RCC 7860 (cell line): Measurements from ENCODE around the gene THRB.

ENCODE experiments used
- DNase-seq: peaks from one replicate; pipeline ENCODE4 v3.0.0-alpha.2; 2015; ENCODE audit warnings: low spot score
- FAIRE-seq: peaks from 2 replicates; lab custom pipeline; 2012; peaks lifted over from hg19 to GRCh38; lab: Jason Lieb, UNC

Gene THRB

DNA sequence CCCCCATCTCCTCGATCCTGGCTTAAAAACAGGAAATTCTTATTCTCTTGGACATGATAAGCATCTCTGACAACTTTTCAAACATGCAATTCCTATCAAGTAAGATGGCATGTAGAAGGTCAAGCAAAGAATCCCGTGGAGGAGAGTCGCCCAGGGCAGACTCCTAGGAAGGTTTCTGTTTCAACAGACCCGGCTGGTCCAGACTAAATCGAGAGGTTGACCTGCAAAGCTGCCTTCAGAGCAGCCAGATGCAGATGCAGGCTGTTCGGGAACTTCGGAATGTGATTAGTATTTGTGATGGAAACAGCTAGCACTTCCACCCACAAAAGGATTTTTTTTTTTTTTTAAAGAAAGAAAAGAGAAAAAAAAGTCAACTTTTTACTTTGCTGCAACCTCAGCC lies 332.8 kb downstream of the THRB start:
- FAIRE-seq (no peak), DNase-seq (no peak)

GRCh38 chr3:24160424-24161095 lies 334.1 kb downstream of the THRB start:
- FAIRE-seq = no peak

DNA sequence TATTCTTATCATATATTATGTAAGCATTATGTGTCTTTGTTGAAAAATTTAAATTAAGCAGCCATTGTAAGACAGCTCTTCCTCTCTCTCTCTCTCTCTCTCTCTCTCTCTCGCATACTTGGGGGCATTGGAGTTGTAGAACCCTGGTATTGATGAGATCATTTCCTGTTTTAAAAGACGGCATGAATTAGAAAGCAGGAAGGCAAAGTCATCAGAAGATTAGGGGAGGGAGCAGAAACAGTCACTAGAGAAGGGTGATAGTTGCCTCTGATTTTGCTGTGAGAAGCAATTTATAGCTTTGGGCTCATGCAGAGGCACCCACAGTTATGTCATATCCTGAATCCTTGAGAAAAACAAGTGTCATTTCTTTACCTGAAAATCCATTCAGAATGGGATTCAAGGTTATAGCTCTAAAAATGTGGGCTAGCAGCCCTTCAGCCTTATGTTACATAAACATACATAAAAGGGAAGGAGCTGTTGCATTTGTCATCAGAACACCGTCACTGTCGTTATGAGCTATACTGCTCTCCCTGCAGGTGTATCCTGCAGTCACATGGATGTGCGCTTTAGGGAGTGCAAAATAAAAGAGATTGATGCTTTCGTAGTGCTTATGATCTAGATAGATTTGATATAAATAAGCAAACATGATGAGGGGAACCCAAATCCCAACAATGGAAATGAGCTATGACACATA lies 335.7 kb downstream of the THRB start:
- DNase-seq = no peak
- FAIRE-seq = no peak

More at GRCh38 chr3:24160424-24161095, 334.1 kb downstream of the THRB start:
- no peak for DNase-seq

DNA sequence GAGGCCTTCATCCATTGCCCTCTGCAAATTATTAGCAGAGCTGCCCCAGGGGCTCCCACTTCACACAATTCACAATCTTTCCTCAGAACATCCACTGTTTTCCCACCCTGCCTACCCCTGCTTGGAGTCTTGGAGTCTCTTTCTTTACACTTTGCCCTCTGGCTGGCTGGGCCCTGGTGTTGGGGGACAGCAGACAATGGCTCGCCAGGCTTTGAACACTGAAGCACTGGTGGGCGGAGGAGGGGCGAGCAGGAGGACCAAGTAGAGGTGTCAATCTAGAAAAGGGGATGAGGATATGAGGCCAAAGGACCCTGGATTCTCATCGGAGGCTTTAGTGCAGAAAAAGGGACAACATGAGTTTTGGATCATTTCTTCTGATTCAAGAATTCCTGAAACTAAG lies 337.5 kb downstream of the THRB start:
- FAIRE-seq (no peak), DNase-seq (no peak)

DNA sequence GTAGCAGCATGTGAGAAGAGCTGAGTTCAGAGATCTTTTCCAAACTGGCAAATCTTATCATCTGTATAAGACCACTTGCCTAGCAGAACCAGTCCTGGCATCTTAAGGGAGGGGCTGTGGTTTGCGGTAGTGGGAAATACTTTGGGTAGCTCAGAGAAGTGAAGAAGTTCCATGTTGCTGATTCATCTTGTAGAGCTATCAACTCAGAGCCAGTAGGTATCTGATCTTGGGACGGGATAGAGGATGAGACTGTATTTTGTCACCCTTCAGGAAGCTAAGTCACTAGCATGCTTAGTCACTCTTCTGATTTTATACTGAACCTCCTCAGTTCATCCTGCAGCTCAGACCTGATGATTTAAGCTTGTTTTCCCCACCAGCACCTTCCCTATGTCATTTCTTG lies 338.2 kb downstream of the THRB start:
- peak; percentile 97 for FAIRE-seq
- peak; percentile 96 for DNase-seq

GRCh38 chr3:24155276-24155675 lies 339.4 kb downstream of the THRB start:
- peak; percentile 26 for DNase-seq
- peak; percentile 68 for FAIRE-seq

DNA sequence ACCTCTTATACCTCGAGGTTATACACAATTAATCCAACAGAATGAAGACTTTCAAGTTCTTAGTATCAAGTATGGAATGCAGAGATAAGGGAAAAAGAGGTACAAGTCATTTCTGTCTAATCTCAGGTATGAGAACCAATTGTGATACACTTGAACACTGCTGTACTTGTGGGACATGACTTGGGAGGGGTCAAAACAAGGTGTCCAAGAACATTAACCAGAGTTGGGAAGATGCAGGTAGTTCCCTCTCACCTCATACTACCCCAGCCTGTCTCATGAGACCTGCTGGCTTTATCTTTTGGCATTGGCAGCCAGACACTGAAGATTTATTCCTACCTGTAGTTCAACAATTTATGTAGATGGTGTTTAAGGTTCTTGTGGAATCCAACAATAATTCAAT lies 339.9 kb downstream of the THRB start:
- FAIRE-seq (no peak), DNase-seq (no peak)

- no peak for FAIRE-seq
- DNase-seq = no peak
These were observed 340.5 kb downstream of the THRB start for GRCh38 chr3:24154013-24154695.

- DNase-seq (no peak), FAIRE-seq (no peak)
These were observed 343.1 kb downstream of the THRB start for GRCh38 chr3:24151594-24151993.

DNA sequence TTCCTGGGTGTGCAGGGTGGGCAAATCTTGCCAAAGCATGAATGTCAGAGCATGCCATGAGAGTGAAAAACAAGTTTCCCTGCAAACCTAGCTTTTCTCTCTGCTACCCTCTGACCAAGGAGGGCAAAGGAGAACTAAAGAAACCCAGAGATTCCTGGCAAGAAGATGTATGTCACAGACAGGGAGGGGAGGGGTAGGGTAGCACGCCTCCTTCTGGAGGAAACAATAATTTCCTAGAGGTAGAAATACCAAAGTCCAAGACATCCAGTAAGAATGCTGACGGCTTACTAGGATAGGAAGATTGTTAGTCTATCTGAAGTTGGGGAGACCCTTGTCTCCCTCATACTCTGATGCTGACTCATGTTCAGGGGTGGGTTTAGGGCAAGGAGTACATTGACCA lies 345.6 kb downstream of the THRB start:
- FAIRE-seq = no peak

DNA sequence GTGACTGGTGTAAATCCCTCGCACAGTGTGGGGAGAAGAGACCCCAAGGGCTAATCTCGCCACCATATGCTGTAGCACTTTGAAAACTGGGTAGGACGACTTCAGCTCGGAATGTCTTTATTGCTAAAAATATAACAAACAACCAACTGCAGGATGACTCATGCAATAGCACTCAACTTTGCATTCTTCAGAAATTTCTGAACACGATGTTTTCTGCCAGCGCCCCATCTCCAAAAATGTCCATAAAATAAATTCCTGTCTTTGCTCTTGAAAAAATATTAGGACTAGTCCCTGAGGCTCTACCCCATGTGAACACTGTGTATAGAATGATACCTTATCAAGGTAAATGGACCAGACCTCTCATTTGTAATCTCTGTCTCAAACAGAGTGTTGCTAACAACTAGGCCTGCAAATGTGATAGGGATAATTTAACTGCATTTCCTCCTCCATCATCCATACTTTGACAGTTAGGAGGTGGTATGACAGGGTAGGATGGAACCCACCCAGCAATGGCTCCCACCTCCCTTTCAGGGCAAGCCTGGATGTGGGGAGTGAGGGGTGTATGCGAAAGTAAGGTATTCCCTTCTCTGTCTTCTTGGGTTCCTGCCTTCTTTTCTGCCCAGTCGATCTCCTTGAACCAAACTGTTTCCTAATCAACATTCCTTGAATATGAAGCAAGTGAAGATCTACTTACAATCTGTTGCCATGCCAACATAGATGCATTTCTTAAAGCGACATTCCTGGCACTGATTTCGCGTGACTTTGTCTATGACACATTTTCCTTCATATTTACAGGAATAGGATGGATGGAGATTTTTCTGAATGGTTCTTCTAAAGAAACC lies 348.4 kb downstream of the THRB start:
- FAIRE-seq = peak; percentile 68
- peak; percentile 46 for DNase-seq

More for the DNA sequence above, 345.6 kb downstream of the THRB start:
- no peak for DNase-seq

- DNase-seq (peak; percentile 4), FAIRE-seq (no peak)
These were observed 349.2 kb downstream of the THRB start for GRCh38 chr3:24145481-24145880.

GRCh38 chr3:24142127-24142526 lies 352.5 kb downstream of the THRB start:
- FAIRE-seq (no peak), DNase-seq (no peak)

GRCh38 chr3:24141548-24141947 lies 353.1 kb downstream of the THRB start:
- no peak for FAIRE-seq
- no peak for DNase-seq

DNA sequence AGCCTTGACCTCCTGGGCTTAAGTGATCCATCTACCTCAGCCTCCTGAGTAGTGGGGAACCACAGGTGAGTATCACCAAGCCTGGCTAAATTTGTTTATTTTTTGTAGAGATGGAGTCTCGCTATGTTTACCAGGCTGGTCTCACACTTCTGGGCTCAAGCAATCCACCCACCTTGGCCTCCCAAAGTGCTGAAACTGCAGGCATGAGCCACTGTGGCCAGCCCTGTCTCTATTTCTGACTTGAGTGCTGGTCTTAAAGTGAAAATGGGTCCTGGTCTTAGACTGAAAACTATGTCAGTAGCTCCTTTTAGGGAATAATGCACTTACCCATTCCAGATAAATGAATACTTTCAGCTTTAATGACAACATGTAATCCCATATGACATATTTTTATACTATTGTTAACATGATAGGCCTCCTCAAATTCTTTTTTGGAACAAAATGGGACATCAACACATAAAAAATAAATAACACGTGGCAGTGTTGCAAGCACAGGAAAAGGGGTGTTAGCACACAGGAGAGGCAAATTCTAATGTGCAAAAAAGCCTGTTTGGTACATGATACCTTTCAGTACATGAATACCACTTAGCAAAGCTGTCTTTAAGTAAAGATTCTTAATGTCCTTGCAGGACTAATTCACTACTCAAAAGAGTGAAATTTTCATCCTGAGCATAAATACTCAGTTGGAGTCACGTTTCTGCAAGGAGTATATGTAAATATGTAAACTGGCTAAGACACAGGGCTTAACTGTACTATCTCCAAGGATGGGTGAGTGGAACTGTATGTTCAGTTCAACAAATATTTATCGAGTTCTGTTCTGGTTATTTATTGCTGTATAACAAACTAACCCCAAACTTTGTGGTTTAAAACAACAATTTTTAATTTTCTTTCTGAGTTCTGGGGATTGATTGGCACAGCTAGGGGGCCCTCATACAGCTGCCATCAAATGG lies 354.9 kb downstream of the THRB start:
- FAIRE-seq (no peak), DNase-seq (no peak)

DNA sequence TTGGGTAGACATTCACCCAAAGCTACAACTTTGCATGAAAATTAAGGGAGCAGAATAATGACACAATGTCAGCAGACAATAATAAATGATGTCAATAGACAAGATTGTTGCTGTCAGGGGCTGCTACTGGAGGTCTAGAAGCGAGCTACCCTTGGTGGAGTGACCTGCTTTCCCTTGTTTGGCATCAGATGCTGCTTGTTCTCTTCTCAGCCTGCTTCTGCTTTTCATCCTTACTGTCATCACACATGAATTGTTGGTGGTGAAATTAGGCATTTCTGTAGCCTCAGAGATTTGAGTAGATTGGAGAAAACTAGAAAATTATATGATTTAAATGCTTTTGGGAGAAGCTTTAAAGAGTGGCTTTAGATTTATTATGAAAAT lies 355.8 kb downstream of the THRB start:
- no peak for FAIRE-seq
- DNase-seq = no peak

DNA sequence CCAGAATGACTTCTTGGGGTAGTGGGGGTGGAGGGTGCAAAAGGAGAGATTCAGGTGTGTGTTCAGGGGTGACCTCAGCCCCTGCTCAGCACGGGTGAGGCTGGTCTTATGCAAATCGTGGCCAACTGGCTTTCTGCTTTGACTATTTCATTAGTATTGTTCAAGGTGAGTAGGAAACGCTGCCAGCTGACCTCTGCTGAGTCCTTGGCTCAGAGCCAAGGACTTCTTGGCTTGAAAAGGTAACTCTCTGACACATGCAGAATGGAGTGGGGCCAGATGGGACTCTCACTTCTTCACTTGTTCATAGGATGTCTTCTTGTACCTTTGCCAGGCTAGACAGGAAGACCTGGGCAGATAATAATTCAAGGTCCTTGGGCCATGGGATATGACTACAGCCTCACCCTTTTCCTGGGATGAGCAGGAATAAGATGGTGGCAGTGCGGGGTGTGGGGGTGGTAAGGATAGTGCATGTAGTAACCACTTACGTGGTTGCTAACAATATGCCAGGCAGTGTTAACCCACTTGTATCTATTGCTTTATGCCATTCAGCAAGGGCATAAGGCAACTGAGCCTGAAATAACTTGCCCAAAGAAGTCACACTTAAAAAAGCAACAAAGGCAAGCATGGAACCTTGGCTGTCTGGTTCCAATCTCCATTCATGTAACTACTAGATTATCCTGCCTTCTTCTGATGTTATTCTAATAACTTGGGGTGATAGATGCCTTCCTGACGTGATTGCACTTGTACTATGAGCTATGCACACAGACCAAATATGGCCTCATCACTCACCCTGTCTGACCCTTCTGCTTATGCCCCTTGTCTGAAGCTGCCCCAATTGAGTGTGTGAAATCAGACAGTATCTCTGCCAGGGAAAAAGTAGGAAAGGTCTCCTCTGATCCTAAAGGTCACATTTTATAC lies 356.4 kb downstream of the THRB start:
- FAIRE-seq = no peak

GRCh38 chr3:24137334-24137733 lies 357.3 kb downstream of the THRB start:
- FAIRE-seq (no peak), DNase-seq (no peak)

More for the DNA sequence above, 356.4 kb downstream of the THRB start:
- DNase-seq = no peak
